KOPT-K1 (cell line): ENCODE measurements around the gene EPG5.
"Not testable (repeated sequence)": the region's sequence is repeated elsewhere in the genome, so short reads cannot be mapped to it uniquely, and the experiment has no call there.

Source experiments
- H3K27ac ChIP-seq: fragments of 200-600 bp; sonication (generic); 2 replicates; pipeline ENCODE4 v1.5.1; 2016; ENCODE audit warnings: antibody characterized with exemption, mild to moderate bottlenecking, low read depth, low read length; ENCODE audit not compliant: poor library complexity, severe bottlenecking
- H3K36me3 ChIP-seq: fragments of 200-600 bp; sonication (generic); 2 replicates; pipeline ENCODE4 v1.5.1; 2017; ENCODE audit warnings: antibody characterized with exemption, mild to moderate bottlenecking, low read length, moderate library complexity; ENCODE audit not compliant: insufficient read depth
- H3K9me3 ChIP-seq: fragments of 200-600 bp; sonication (generic); 2 replicates; pipeline ENCODE4 v1.5.1; 2017; ENCODE audit warnings: antibody characterized with exemption, low read length, mild to moderate bottlenecking; ENCODE audit not compliant: insufficient read depth, poor library complexity, severe bottlenecking

EPG5 gene

GRCh38 chr18:45837283-45838070 is 129.7 kb downstream of the EPG5 start:
- no peak overlapping the region for H3K27ac ChIP-seq
- H3K36me3 ChIP-seq: no peaks in the 10 kb centered on the region
- no peaks in the 10 kb centered on the region for H3K9me3 ChIP-seq

- Histone ChIP-seq H3K9me3 (no peaks in the 10 kb centered on the region), H3K36me3 (no peaks in the 10 kb centered on the region), H3K27ac (no peak overlapping the region)
Observed at GRCh38 chr18:45836242-45837205, 130.6 kb downstream of the EPG5 start.

GRCh38 chr18:45835057-45835636 is 132.0 kb downstream of the EPG5 start:
- H3K9me3 ChIP-seq: no peaks in the 10 kb centered on the region
- H3K36me3 ChIP-seq: no peaks in the 10 kb centered on the region
- H3K27ac ChIP-seq: no peak overlapping the region

GRCh38 chr18:45834306-45834705 is 132.8 kb downstream of the EPG5 start:
- no peaks in the 10 kb centered on the region for H3K36me3 ChIP-seq
- H3K9me3 ChIP-seq: no peaks in the 10 kb centered on the region
- H3K27ac ChIP-seq: no peak overlapping the region

- no peaks in the 10 kb centered on the region for H3K36me3 ChIP-seq
- H3K27ac ChIP-seq: no peak overlapping the region
- H3K9me3 ChIP-seq: no peaks in the 10 kb centered on the region
Observed at GRCh38 chr18:45833846-45834245, 133.3 kb downstream of the EPG5 start.

- Histone ChIP-seq H3K9me3 (no peaks in the 10 kb centered on the region), H3K36me3 (no peaks in the 10 kb centered on the region), H3K27ac (no peak overlapping the region)
Observed at GRCh38 chr18:45830917-45831316, 136.2 kb downstream of the EPG5 start.

- Histone ChIP-seq H3K36me3 (no peaks in the 10 kb centered on the region), H3K9me3 (no peaks in the 10 kb centered on the region), H3K27ac (no peak overlapping the region)
Observed at GRCh38 chr18:45829855-45830254, 137.3 kb downstream of the EPG5 start.

GRCh38 chr18:45828917-45829811 is 138.0 kb downstream of the EPG5 start:
- H3K36me3 ChIP-seq: no peaks in the 10 kb centered on the region

GRCh38 chr18:45826716-45827115 is 140.4 kb downstream of the EPG5 start:
- not testable (repeated sequence) for H3K9me3 ChIP-seq, H3K27ac ChIP-seq, H3K36me3 ChIP-seq

More at GRCh38 chr18:45828917-45829811, 138.0 kb downstream of the EPG5 start:
- Histone ChIP-seq H3K27ac (no peak overlapping the region), H3K9me3 (no peaks in the 10 kb centered on the region)

- H3K9me3 ChIP-seq: no peaks in the 10 kb centered on the region
- no peaks in the 10 kb centered on the region for H3K36me3 ChIP-seq
- no peak overlapping the region for H3K27ac ChIP-seq
Observed at GRCh38 chr18:45826084-45826483, 141.0 kb downstream of the EPG5 start.

- Histone ChIP-seq H3K36me3 (no peaks in the 10 kb centered on the region), H3K27ac (no peak within 1 kb of the TSS), H3K9me3 (no peaks in the 10 kb centered on the region)
Observed at GRCh38 chr18:45825258-45826044, 141.7 kb downstream of the EPG5 start, which contains the start of gene SIGLEC15. Gene SIGLEC15 (plus strand): TSS chr18:45825675. CDS start chr18:45825729, 54 bp downstream.

GRCh38 chr18:45821711-45822110 is 145.4 kb downstream of the EPG5 start:
- no peaks in the 10 kb centered on the region for H3K36me3 ChIP-seq
- H3K27ac ChIP-seq: no peak overlapping the region
- H3K9me3 ChIP-seq: no peaks in the 10 kb centered on the region

GRCh38 chr18:45821026-45821425 is 146.1 kb downstream of the EPG5 start:
- H3K9me3 ChIP-seq: no peaks in the 10 kb centered on the region
- no peaks in the 10 kb centered on the region for H3K36me3 ChIP-seq
- H3K27ac ChIP-seq: no peak overlapping the region
